HG02973 (cell line): Measurements from ENCODE around the gene IGF1R.

Experiments
- ATAC-seq: cut with Tn5 transposase; IDR thresholded peaks from one replicate; pipeline ENCODE4 v1.9.1; 2021; ENCODE audit warnings: moderate library complexity; ENCODE audit not compliant: unreplicated experiment

IGF1R gene

GRCh38 chr15:98724048-98724447 lies 75.7 kb downstream of the IGF1R start:
- no peak for ATAC-seq

- no peak for ATAC-seq
Observed at GRCh38 chr15:98724494-98724893, 76.2 kb downstream of the IGF1R start.

GRCh38 chr15:98725874-98726273 lies 77.5 kb downstream of the IGF1R start:
- no peak for ATAC-seq

GRCh38 chr15:98727115-98728040 lies 79.0 kb downstream of the IGF1R start:
- ATAC-seq: no peak

- ATAC-seq: no peak
Observed at GRCh38 chr15:98728082-98728810, 79.9 kb downstream of the IGF1R start.

- no peak for ATAC-seq
Observed at GRCh38 chr15:98728811-98729160, 80.4 kb downstream of the IGF1R start.

- ATAC-seq: no peak
Observed at GRCh38 chr15:98729446-98730042, 81.2 kb downstream of the IGF1R start.

GRCh38 chr15:98730860-98731711 lies 82.7 kb downstream of the IGF1R start:
- no peak for ATAC-seq

- no peak for ATAC-seq
Observed at GRCh38 chr15:98731712-98732450, 83.5 kb downstream of the IGF1R start.

- ATAC-seq: no peak
Observed at GRCh38 chr15:98733098-98733497, 84.8 kb downstream of the IGF1R start.

GRCh38 chr15:98734466-98735199 lies 86.3 kb downstream of the IGF1R start:
- ATAC-seq: no peak

- ATAC-seq: no peak
Observed at GRCh38 chr15:98735304-98735703, 87.0 kb downstream of the IGF1R start.

- no peak for ATAC-seq
Observed at GRCh38 chr15:98735895-98736617, 87.7 kb downstream of the IGF1R start.

- no peak for ATAC-seq
Observed at GRCh38 chr15:98737159-98737558, 88.8 kb downstream of the IGF1R start.

GRCh38 chr15:98737721-98738120 lies 89.4 kb downstream of the IGF1R start:
- no peak for ATAC-seq

GRCh38 chr15:98738689-98739401 lies 90.5 kb downstream of the IGF1R start:
- ATAC-seq: no peak

- ATAC-seq: no peak
Observed at GRCh38 chr15:98740295-98740694, 92.0 kb downstream of the IGF1R start.

GRCh38 chr15:98740963-98741362 lies 92.6 kb downstream of the IGF1R start:
- no peak for ATAC-seq
